Upper lobe of left lung (tissue), 4 donors: Measurements from ENCODE around the gene OFD1.

ENCODE experiments used
- EP300 ChIP-seq, 4 donors: sonication (generic); formaldehyde crosslinking; IDR thresholded peaks; one replicate each; pipeline ENCODE4 v1.5.1; 2017; ENCODE audit warnings: antibody characterized with exemption in 4 of 4, control low read depth in 2 of 4
- POLR2A ChIP-seq, 4 donors: fragments of 450-650 bp; IDR thresholded peaks; one replicate each; pipeline ENCODE4 v1.5.1; 2016 to 2017; ENCODE audit warnings: antibody characterized with exemption in 4 of 4, mild to moderate bottlenecking in 2 of 4
- POLR2AphosphoS5 ChIP-seq, 2 donors: sonication (generic); formaldehyde crosslinking; IDR thresholded peaks; one replicate each; pipeline ENCODE4 v1.5.1; 2017; ENCODE audit warnings: antibody characterized with exemption in 2 of 2
- TF ChIP-seq, protein P1 (sequence below), 6 experiments: fragments of 450-650 bp in 4 of 6; fragments of 200-600 bp in 2 of 6; sonication (generic) in 2 of 6; IDR thresholded peaks; one replicate each; pipeline ENCODE4 v1.5.1; 2016 to 2019; ENCODE audit warnings: antibody characterized with exemption in 6 of 6

DNA sequence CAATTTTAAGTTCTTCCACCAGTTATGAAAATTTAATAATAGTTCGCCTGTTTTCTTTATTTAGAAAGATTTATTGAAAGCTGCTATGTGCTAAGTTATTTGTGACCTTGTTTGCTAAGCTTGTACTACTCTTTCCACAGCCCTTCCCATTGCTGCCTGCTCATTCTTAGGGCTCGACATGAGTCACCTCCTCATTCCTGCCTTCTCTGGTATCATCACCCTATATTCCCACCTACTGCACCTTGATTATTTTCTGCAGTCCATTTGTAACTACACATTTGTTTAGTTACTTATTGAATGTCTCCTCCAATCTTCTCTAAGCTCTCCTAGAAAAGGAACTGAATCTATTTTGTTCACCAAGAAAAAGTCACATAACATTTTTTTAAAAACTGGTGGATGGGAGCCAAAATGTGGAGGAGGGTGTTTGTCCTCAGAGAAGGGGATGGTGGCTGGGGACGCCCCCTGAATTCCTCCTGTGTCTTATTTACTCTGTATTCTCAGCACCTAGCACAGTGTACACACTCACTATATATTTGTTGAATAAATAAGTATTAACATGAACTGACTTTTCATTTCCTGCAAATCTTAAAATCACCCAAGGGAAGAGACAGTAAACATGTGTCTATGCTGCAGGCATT, 49.3 kb upstream of the OFD1 start:
- TF ChIP-seq, protein P1, sequence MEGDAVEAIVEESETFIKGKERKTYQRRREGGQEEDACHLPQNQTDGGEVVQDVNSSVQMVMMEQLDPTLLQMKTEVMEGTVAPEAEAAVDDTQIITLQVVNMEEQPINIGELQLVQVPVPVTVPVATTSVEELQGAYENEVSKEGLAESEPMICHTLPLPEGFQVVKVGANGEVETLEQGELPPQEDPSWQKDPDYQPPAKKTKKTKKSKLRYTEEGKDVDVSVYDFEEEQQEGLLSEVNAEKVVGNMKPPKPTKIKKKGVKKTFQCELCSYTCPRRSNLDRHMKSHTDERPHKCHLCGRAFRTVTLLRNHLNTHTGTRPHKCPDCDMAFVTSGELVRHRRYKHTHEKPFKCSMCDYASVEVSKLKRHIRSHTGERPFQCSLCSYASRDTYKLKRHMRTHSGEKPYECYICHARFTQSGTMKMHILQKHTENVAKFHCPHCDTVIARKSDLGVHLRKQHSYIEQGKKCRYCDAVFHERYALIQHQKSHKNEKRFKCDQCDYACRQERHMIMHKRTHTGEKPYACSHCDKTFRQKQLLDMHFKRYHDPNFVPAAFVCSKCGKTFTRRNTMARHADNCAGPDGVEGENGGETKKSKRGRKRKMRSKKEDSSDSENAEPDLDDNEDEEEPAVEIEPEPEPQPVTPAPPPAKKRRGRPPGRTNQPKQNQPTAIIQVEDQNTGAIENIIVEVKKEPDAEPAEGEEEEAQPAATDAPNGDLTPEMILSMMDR (IDR thresholded peaks at IDR 0.05): no peak
- TF ChIP-seq POLR2A (IDR thresholded peaks at IDR 0.05) (no peak), EP300 (IDR thresholded peaks at IDR 0.05) (no peak), POLR2AphosphoS5 (IDR thresholded peaks at IDR 0.05) (no peak)
